Stimulated activated CD4-positive, alpha-beta T cell treated with anti-CD3 and anti-CD28 coated beads, TNF-alpha, amount 100 ng/mL, for 4 hours (primary cell): Measurements from ENCODE around the gene AMMECR1L.
A peak's percentile ranks its signal among the peaks of the same experiment; 100 is the strongest.
"Not testable (repeated sequence)": the region's sequence is repeated elsewhere in the genome, so short reads cannot be mapped to it uniquely, and the experiment has no call there.

ENCODE experiments used
- DNase-seq, 3 experiments: peaks; one replicate each; pipeline ENCODE4 v3.0.0-alpha.2; 2020; ENCODE audit warnings: low read depth in 3 of 3

AMMECR1L gene

DNA sequence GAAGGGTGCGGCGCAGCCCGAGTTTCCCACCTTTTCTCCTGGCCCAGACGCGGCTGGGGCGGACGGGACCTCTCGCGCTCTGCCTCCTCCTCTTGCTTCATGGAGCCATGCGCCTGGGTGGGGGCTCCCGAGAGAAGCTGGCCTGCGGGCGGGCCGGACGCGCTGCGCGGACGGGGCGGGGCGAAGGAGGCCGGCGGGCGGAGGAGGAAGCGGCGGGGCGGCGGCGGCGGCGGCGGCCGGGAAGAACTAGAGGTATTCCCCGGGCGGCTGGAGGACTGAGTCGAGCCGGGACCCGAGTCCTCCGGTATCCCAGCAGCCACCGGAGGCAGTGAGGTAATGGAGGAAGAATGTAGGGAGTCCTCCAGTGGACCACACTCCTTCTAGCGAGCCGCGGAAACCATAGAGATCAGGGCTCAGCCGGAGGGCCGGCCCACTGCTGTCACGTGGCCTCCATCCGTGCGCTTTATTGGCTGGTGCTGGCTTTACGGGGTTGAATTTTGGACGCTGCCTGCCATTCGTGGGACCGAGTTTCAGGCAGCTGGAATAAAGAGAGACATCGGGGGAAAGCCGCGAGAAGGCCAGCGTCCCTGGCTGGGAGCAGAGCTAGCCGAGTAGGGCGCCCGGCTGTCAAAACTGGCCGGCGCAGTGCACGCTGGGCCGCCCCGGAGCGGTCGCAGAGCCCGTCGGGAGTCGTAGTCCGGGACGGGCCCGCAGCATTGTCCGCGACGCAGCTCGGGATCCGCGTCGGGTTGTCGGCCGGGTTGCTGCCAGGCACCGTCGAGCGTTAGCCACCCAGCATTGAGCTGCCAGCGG lies at the start of gene AMMECR1L:
AMMECR1L (minus strand) TSS at position 177 of the 813 bp plus-strand sequence. CDS start 11,722 bp downstream, outside the sequence.
- peak; percentile 49 to 61 (median 51) for DNase-seq

DNA sequence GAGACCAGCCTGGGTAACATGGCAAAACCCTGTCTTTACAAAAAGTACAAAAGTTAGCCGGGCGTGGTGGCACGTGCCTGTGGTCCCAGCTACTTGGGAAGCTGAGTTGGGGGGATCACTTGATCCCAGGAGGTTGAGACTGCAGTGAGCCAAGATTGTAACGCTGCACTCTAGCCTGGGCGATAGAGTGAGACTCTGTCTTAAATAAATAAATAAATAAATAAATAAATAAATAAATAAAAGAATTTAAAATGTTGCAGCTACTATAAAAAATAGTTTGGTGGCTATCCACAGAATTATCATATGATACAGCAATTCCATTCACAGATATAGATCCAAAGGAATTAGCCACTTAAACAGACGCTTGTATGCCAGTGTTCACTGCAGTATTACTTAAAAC lies 49.6 kb upstream of the AMMECR1L start:
- no peak for DNase-seq

DNA sequence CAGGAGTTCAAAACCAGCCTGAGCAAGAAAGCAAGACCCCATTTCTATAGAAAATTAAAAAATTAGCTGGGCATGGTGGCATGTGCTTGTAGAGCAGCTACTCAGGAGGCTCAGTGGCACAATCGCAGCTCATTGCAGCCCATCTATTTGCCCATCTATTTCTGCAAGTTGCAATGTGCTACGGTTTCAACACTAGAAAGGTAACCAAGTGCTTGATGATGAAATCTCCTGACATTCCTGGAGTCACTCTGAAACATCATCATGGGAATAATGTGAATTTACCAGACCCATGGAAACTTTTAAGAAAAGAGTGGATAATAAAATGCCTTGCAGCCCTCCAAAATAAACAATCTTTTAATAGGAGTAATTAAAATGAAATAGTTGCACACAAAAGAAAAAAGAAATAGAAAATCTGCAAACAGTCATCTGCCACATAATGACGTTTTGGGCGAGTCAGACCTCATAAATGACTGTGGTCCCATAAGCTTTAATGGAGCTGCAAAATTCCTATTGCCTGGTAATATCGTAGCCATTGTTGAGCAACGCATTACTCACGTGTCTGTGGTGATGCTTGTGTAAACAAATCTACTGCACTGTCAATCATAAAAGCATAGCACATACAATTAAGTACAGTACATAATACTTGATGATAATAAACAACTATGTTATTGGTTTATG lies 46.6 kb upstream of the AMMECR1L start:
- no peak for DNase-seq

DNA sequence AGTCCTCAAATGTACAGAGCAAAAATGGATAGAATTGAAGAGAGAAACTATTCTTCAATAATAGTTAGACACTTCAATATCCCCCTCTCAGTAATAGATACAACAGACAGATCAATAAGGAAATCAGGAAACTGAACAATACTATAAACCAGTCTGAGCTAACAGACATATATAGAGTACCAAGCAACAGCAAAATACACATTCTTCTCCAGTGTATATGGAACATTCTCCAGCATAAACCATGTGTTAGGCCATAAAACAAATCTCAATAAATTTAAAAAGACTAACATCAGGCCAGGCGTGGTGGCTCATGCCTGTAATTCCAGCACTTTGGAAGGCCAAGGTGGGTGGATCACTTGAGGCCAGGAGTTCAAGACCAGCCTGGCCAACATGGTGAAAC lies 43.7 kb upstream of the AMMECR1L start:
- no peak for DNase-seq

DNA sequence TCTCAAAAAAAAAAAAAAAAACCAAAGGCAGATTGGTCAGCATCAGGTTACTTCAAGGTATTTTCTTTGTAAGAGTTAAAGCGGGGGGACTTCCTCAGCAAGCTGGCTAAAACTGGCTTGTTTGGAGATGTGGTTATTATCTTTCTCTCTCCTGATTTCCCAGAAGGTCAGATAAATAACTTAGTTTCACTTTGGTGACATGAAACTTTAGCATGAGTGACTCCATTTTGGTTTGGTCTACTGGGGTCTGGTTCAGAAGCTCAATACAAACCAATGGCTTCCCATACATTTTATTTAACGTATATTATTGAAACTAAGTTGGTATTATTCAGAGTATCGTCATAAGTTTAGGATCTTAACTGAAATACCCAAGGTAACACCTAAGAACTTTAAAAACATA lies 41.6 kb upstream of the AMMECR1L start:
- no peak for DNase-seq

DNA sequence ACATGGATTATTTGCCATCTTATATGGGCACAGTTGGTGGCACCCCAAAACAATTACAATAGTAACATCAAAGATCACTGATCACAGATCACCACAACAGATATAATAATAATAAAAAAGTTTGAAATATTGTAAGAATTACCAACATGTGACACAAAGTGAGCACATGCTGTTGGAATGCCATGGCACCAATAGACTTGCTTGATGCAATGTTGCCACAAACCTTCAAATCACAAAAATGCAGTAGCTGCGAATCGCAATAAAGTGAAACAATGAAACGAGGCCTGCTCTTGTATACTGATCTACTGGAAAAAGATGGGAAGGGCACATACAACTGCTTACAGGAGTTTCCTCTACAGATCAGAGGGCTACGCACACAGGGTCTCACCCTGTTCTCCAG lies 32.2 kb upstream of the AMMECR1L start:
- no peak for DNase-seq

DNA sequence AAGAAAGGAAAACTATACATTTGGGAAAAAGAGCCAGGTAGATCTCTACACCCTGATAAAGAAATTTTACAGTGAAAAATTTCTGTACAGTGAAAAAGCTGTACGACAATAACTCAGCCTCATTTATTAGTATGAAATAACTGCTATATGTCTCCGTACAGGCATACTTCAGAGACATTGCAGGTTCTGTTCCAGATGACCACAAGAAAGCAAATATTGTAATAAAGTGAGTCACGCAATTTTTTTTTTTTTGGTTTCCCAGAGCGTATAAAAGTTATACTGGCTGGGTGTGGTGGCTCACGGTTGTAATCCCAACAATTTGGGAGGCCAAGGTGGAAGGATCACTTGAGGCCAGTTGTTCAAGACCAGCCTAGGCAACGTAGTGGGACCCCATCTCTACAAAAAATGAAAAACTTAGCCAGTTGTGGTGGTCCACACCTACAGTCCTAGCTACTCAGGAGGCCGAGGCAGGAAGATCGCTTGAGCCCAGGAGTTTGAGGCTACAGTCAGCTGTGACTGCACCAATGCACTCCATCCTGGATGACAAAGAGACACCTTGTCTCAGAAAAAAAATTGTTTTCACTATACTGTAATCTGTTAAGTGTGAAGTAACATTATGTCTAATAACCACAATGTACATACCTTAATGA lies 28.2 kb upstream of the AMMECR1L start:
- DNase-seq: no peak

DNA sequence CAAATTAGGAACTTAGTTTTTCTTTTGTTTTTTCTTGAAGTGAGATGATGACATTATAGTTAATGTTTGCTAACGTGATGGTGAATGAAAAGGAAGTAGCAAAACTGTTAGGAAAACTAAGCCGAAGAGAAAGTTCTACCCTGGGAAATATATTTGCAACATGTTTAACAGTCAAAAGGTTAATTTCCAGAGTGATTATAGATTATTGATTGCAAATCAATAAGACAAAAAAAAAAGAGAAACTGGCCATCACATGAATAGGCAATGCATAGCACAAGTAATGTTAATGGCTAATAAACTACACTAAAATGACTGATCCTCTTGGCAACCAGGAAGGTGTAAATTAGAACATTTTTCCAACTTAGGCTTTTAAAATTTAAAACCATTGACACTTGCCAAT lies 26.0 kb upstream of the AMMECR1L start:
- DNase-seq: no peak

DNA sequence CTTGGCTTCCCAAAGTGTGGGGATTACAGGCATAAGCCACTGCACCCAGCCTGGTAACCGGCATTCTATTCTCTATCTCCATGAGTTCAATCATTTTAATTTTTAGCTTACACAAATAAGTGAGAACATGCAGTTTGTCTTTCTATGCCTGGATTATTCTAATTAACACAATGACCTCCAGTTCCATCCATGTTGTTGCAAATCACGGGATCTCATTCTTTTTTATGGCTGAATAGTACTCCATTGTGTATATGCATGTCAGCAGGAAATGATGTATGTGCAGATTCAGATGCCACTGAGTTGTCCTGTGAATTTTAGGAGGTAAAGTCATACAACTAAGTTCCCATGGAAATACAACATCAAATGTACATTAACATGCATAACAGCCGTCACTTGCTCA lies 24.7 kb upstream of the AMMECR1L start:
- DNase-seq: no peak

DNA sequence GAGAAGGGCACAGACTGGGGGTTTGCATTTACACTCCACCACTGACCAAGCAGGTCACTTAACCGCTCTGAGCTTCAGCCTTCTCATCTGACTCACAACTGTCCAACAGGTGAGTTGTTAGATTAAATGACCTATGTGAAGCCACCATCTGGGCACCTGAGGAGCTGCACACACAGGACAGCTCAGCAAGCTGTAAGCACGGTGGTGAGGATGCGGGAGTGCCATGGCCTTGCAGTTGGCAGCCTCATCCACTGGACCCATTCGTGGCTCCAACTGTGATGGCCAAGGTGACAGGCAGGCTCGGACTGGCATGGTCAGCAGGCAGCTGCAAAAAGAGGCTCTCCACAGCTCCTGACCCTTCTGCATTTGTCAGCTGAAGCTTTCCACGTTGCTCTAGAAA lies 23.3 kb upstream of the AMMECR1L start:
- no peak for DNase-seq

DNA sequence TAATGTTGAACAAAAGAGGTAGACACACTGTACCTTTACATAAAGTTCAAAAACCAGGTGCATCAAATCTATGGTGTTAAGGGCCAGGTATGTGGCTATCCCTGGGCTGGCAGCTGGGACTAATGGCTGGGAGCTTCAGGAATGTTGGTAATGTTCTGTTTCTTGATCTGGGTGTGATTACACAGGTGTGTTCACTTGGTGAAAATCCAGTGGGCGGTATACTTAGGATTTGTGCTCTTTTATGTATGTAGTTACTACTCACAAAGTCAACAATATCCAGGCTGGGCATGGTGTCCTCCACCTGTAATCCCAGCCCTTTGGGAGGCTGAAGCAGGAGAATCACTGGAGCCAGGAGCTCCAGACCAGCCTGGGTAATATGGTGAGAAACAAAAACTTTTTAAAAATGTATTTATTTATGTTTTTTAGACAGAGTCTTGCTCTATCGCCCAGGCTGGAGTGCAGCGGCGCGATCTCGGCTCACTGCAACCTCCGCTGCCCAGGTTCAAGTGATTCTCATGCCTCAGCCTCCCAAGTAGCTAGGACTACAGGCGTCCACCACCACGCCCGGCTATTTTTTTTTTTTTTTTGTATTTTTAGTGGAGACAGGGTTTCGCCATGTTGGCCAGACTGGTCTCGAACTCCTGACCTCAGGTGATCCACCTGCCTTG lies 22.1 kb upstream of the AMMECR1L start:
- not testable (repeated sequence) for DNase-seq

DNA sequence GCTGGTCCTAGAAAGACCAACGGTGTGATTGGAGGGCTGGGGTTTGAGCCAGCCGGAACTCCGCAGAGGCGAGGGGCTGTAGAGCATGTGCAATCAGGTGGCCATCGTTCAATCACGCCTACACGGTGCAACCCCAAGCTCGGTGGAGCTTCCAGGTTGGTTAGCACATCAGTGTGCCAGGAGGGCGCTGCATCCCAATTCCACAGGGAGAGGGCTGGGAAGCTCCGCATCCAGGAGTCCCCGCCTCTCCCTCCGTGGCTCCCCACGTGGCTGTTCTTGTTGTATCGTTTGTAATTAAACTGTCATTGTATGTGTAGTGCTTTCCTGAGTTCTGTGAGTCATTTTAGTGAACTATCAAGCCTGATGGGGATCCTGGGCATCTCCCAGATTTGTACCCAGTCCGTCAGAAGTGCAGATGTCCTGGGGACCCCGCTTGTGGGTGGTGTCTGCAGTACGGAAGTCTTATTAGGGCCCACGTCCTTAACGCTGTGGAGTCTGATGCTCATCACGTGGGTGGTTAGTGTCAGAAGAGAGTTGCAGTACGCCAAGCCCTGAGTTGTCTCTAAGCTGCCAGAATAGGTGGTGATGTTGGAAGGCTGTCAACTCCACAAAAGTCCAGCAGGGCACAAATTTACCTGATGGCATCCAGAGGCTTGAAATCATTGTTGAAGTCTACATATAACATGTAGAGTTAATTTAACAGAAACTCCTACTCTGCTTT lies 20.6 kb upstream of the AMMECR1L start:
- DNase-seq: no peak

DNA sequence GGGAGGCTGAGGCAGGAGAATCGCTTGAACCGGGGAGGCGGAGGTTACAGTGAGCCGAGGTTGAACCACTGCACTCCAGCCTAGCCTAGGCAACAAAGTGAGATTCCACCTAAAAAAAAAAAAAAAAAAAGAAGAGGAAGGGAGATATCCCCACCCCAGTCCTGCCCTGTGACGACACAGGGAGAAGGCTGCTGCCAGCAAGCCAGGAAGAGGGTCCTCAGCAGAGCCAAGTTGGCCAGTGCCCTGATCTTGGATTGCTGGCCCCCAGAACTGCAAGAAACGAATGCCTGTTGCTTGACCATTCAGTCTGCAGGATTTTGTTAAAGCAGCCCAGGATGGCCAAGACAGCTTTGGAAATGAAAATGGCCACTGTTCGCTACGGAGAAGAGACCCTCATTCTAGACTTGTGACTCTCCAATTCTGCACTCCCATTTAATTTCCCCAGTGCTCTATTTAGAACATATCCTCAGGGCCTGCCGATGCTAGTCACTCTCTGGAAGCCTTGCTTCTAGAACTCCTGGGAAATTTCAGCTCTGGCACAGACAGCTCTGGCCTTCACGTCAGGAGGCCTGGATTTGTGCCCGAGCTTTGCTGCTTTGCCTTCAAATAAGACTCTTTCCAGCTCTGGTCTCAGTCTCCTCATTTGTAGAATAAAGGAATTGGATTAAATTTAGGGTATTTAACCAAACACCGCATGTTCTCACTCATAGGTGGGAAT lies 15.7 kb upstream of the AMMECR1L start:
- no peak for DNase-seq

DNA sequence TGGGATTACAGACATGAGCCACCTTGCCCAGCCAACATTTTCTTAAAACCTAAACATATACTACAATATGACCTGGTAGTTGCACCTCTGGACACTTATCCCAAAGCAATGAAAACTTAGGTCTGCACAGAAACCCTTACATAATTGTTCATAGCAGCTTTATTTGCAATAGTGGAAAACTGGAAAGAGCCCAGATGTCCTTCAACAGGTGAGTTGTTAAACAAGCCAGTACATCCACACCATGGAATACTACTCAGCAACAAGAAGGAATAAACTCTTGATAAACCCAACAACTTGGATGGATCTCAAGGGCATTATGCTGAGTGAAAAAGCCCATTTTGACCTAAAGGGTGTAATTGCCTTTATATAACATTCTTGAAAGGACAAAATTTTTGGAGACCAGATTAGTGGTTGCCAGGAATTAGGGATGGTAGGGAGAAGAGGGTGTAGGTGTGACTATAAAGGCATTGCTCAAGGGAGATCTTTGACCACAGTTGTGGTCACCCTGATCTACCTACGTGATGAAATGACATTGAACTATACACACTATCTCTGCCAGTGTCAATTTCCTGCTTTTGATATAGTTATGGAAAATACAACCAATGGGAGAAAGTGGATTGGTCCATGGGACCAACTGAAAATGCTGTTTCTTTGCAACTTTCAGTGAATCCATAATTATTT lies 11.9 kb upstream of the AMMECR1L start:
- no peak for DNase-seq

DNA sequence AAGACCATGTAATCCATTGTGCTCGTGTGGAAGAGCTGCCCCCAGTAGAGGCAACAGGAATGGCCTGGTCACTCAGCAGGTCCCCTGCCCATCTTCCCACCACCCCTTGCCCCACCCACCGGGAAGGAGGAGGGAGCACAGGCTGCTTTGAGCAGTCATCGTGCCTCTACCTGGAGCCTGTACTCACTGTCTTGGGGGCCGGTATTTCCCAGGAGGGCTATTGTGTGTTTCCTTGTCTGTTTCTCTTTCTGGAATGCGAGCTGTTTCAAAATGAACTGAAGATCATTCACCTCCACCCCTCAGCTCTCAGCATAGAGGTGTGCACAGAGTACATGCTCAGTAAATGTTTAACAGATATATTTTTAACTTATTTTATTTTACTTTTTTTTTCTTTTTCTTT lies 7.7 kb upstream of the AMMECR1L start:
- no peak for DNase-seq

DNA sequence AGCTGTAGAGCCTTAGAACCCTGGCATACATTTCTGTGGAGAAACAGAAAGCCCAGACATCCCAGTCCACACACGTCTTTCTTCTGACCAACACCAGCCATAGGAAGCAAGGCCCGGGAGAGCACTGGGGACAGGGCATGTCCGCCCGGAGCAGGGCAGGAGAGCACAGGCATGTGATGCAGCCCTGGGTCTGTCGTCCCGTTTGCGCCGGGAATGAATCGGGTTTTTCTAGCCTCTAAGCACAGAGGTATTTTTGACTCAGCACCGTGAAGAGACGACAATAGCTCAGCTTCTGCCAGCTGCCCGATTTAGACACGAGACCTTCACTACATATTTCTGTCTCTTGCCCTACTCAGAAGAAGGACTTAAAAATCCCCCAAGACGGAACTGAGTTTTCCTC lies 7.3 kb upstream of the AMMECR1L start:
- DNase-seq: no peak

DNA sequence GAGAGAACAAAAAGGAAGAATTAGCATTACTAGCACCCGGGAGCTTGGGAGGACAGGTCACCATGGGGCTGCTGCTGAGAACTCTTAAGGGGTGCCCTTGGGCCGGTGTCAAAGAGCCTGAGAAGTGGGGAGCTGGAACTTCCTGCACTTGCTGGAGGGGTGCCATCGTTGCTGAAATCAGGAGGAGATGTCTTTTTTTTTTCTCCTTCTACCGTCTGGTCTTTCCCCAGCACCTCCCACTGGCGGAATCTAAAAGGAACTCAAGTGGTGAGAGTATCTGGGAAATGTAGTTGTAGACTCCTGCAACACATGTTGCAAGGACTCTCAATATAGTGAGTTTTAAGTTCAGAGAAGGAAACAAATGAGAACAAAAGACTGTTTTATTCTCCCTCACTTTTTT lies 6.1 kb upstream of the AMMECR1L start:
- no peak for DNase-seq

DNA sequence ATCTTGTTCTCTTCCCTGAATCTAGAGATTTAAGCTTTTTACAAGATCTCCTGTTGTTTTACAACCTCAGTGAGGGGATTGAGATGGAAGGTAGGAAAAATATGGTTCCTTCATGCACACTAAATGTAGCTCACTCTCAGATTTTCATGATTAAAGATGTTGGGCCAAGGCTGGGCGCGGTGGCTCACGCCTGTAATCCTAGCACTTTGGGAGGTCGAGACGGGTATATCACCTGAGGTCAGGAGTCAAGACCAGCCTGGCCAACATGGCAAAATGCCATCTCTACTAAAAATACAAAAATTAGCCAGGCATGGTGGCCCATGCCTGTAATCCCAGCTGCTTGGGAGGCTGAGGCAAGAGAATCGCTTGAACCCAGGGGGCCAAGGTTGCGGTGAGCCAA lies 5.0 kb upstream of the AMMECR1L start:
- not testable (repeated sequence) for DNase-seq

DNA sequence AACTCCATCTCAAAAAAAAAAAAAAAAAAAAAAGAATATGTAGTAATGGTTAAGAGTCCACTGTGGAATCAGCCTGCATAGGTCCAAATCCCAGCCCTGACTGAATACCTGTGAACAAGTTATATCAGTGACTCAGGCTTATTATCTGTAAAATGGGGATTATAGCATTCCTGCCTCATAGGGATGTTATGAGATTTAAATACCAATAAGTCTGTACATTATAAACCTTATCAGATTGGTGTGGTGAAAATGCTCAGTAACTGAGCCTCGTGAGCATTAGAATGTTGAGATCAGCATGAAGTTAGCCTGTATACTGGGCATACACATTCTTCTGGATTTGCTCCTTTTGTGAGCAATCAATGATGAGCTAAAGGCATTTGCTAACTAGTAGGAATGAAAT lies 3.0 kb upstream of the AMMECR1L start:
- no peak for DNase-seq

DNA sequence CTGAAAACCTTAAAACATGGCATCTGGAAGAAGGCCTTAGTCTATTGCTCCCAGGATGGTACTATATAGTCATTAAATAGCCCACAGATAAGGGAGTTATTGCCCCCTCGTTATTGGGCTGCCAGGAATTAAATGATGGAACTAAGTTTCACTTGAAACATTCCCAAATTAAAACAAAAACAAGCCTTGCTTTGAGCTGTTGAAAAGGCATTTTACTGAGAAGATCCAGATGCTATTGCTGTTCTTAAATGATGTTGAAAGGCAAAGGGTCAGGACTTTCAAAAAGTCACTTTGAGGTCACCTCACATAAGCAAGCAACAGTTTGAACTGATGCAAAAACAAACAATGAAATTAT lies 2.0 kb upstream of the AMMECR1L start:
- no peak for DNase-seq
